Heart left ventricle (tissue), 13 donors: Measurements from ENCODE around the gene BAX.

ENCODE experiments used
- CTCF ChIP-seq, 12 donors: fragments of 200-600 bp; sonication (generic) in 4 of 12; IDR thresholded peaks; one replicate each; pipeline versions ENCODE4 v1.5.0 to v1.8.0; 2018 to 2022; ENCODE audit warnings: antibody characterized with exemption in 12 of 12, mild to moderate bottlenecking in 5 of 12
- POLR2A ChIP-seq, 2 donors: fragments of 450-650 bp; IDR thresholded peaks; one replicate each; pipeline ENCODE4 v1.6.1; 2017; ENCODE audit warnings: antibody characterized with exemption in 2 of 2, mild to moderate bottlenecking in 2 of 2, moderate library complexity in 2 of 2
- donor health status: ischemic (EF 13 %, LVEDD 7.1; RV severe dilation, severe dysfunction).
- donor health status: DM: no; HTN: yes; CAD: no.
- donor health status: DM: no; HTN: no; CAD: no.
- donor health status: ischemic (EF 25% LVEDD 6.9; RV normal size, moderate dysfunction).
- donor health status: ischemic (EF 25% LVEDD 5.7; RV mildly dilated, moderate dysfunction).
- donor health status: ischemic (EF 35%, LVEDD 5.7; RV mildly dilated, moderate dysfunction).
- donor health status: nonischemic (EF 11% LVEDD 7.7; RV severe dilation, severe dysfunction).
- donor health status: DM: yes; HTN: yes; CAD: no.
- donor health status: PGD.
- donor health status: ischemic (EF 29% LVEDD 5.4; RV normal size, mild dysfunction).
- donor health status: nonischemic (EF 23%, LVEDD 6.1; RV moderate dilation, normal function).

GRCh38 chr19:48913114-48913889 is 41.4 kb upstream of the BAX start:
- no peak for TF ChIP-seq CTCF (IDR thresholded peaks at IDR 0.05)
- no peak for TF ChIP-seq POLR2A (IDR thresholded peaks at IDR 0.05)
